Panc1 (cell line): ENCODE results near the gene DACH1. TPM values are rescaled to one million over a fixed set of nuclear protein-coding genes. Genes with fewer than 3 reads are reported as not detected.

ENCODE experiments used
- ATAC-seq: fragments of 200-7000 bp; cut with Tn5 transposase; 2 replicates; pipeline ENCODE4 v1.9.1; 2020; ENCODE audit warnings: mild to moderate bottlenecking, moderate library complexity
- BruUV-seq: library from RNA; stranded (reverse); fragments of 400-500 nt; replicated peaks from 2 replicates; lab custom pipeline; 2021; lab: Mats Ljungman, UMichigan
- CTCF ChIA-PET: fragments of 300-600 bp; sonication (Branson Sonifier 250); formaldehyde crosslinking; loops from one replicate; lab custom pipeline; 2022; ENCODE audit warnings: antibody characterized with exemption; lab: Charles Lee
- POLR2A ChIA-PET: fragments of 300-600 bp; sonication (Branson Sonifier 250); formaldehyde crosslinking; loops from one replicate; lab custom pipeline; 2022; ENCODE audit warnings: antibody characterized with exemption; lab: Charles Lee
- DNase-seq: peaks from one replicate; pipeline ENCODE4 v3.0.0-alpha.2; 2010; ENCODE audit warnings: low read depth, low spot score
- H3K27ac ChIP-seq: 2 replicates; pipeline ENCODE4 v1.5.1; 2011; ENCODE audit warnings: mild to moderate bottlenecking, low read length, inconsistent platforms
- H3K27me3 ChIP-seq: fragments of 200-500 bp; sonication (Bioruptor generic); 2 replicates; pipeline ENCODE4 v1.6.0; 2014; ENCODE audit warnings: low read length, inconsistent platforms; ENCODE audit not compliant: control insufficient read depth, insufficient read depth
- H3K36me3 ChIP-seq: fragments of 200-500 bp; sonication (Bioruptor generic); 2 replicates; pipeline ENCODE4 v1.5.1; 2014; ENCODE audit warnings: inconsistent platforms, mild to moderate bottlenecking, low read length, moderate library complexity; ENCODE audit not compliant: control insufficient read depth, insufficient read depth
- H3K4me1 ChIP-seq: 2 replicates; pipeline ENCODE4 v1.5.1; 2011; ENCODE audit warnings: inconsistent platforms, mild to moderate bottlenecking, low read length, moderate library complexity; ENCODE audit not compliant: control insufficient read depth, insufficient read depth
- H3K4me3 ChIP-seq, 2 experiments: 2 replicates each; pipeline ENCODE4 v1.5.1; 2011 to 2012; ENCODE audit warnings: low read depth in 2 of 2, low read length in 2 of 2, mild to moderate bottlenecking in 2 of 2, inconsistent platforms in 1 of 2, moderate library complexity in 1 of 2
- H3K9me3 ChIP-seq: fragments of 200-500 bp; sonication (Bioruptor generic); 2 replicates; pipeline ENCODE4 v1.5.1; 2014; ENCODE audit warnings: low read depth, mild to moderate bottlenecking, inconsistent platforms, low read length, moderate library complexity; ENCODE audit not compliant: control insufficient read depth, insufficient read depth
- CTCF ChIP-seq: fragments of 450-650 bp; IDR thresholded peaks from 2 replicates; pipeline ENCODE4 v1.5.1; 2017; ENCODE audit warnings: mild to moderate bottlenecking
- POLR2AphosphoS5 ChIP-seq: IDR thresholded peaks from 2 replicates; pipeline ENCODE4 v1.6.1; 2012; ENCODE audit warnings: mild to moderate bottlenecking, low read depth, low read length, moderate library complexity
- REST ChIP-seq, 2 experiments: IDR thresholded peaks; 2 replicates each; pipeline ENCODE4 v1.6.1; 2011 to 2012; ENCODE audit warnings: low read depth in 2 of 2, control low read depth in 1 of 2, low read length in 1 of 2, mild to moderate bottlenecking in 1 of 2, moderate library complexity in 1 of 2; ENCODE audit not compliant: insufficient read depth in 1 of 2
- SIN3A ChIP-seq: IDR thresholded peaks from 2 replicates; pipeline ENCODE4 v1.6.1; 2012; ENCODE audit warnings: low read depth, mild to moderate bottlenecking, low read length, moderate library complexity, borderline replicate concordance; ENCODE audit not compliant: insufficient read depth
- TCF7L2 ChIP-seq: IDR thresholded peaks from 2 replicates; pipeline ENCODE4 v1.6.1; 2011; ENCODE audit warnings: mild to moderate bottlenecking, low read depth, low read length, inconsistent platforms
- in situ Hi-C: cut with HindIII; loops from 2 replicates; pipeline ENCODE4 v1.10.0; 2016; ENCODE audit warnings: low sequenced_read_pairs, low pct_unique_long_range_greater_than_20kb
- intact Hi-C: fragments of 100-400 bp; cut with micrococcal nuclease; formaldehyde crosslinking; loops from one replicate; pipeline ENCODE4 v1.10.0; 2022; ENCODE audit not compliant: unreplicated experiment
- total RNA-seq: library from RNA; stranded (reverse); gene quantifications from one replicate; pipeline ENCODE4 v1.2.1, GENCODE V29; 2021; ENCODE audit not compliant: unreplicated experiment

The DACH1 gene
- total RNA-seq, 1 experiment from 2014 or later: 0.54 TPM

GRCh38 chr13:71879808-71880344 is 12.9 kb upstream of the DACH1 start:
- ATAC-seq (no peak), DNase-seq (no peak)
- ChIA-PET POLR2A (no interaction called here), CTCF (no interaction called here)
- no TSS peak for BruUV-seq
- Histone ChIP-seq H3K27ac (no peak overlapping the region), H3K4me1 (no peaks in the 10 kb centered on the region), H3K4me3 (no peak overlapping the region), H3K9me3 (no peaks in the 10 kb centered on the region), H3K27me3 (no peaks in the 10 kb centered on the region), H3K36me3 (no peaks in the 10 kb centered on the region)
- in situ Hi-C loops: no loop called here
- TF ChIP-seq TCF7L2: no peak
- TF ChIP-seq REST (IDR thresholded peaks at IDR 0.05; ENCODE audit: insufficient read depth in 1 of 2, low read depth in 2 of 2, low read length in 1 of 2): no peak
- TF ChIP-seq CTCF: no peak
- TF ChIP-seq SIN3A: no peak
- no peak for TF ChIP-seq POLR2AphosphoS5
- intact Hi-C loops: no loop called here

- CTCF ChIA-PET: no interaction called here
- intact Hi-C loops: no loop called here
- POLR2A ChIA-PET: no interaction called here
- Histone ChIP-seq H3K36me3 (no peaks in the 10 kb centered on the region), H3K27me3 (no peaks in the 10 kb centered on the region), H3K4me3 (no peak overlapping the region), H3K27ac (no peak overlapping the region), H3K4me1 (no peaks in the 10 kb centered on the region), H3K9me3 (no peaks in the 10 kb centered on the region)
- no TSS peak for BruUV-seq
- in situ Hi-C loops: no loop called here
- ATAC-seq (peak; percentile 60; the same call in 1 of the 2 replicates), DNase-seq (peak; percentile 7)
- TF ChIP-seq SIN3A (no peak), CTCF (peak; percentile 55; the same call in 1 of the 2 replicates)
Observed at GRCh38 chr13:71879129-71879535, 12.1 kb upstream of the DACH1 start.
